ENCODE measurements around the gene L3MBTL1. TPM values are rescaled to one million over a fixed set of nuclear protein-coding genes. Genes with fewer than 3 reads are reported as not detected.

L3MBTL1 gene
- total RNA-seq, 1 experiment from 2014 or later = 8.4 TPM

- Histone ChIP-seq H3K27me3 (replicated peaks; ENCODE audit: control insufficient read depth, insufficient read depth, low read length) (no peaks in the 10 kb centered on the region), H3K4me1 (peaks cover 13% of the 10 kb centered on the region; the same call in 1 of the 2 replicates), H3K9me3 (no peaks in the 10 kb centered on the region), H3K36me3 (ENCODE audit: control insufficient read depth, insufficient read depth, low read length) (no peaks in the 10 kb centered on the region), H3K4me3 (ENCODE audit: low read depth, low read length) (no peak overlapping the region)
- intact Hi-C loops (cut with micrococcal nuclease; ENCODE audit: unreplicated experiment) = no loop called here
- Mint-ChIP-seq H3K4me1 (ENCODE audit: low read depth, unreplicated experiment) (no peaks in the 10 kb centered on the region), H3K9me3 (ENCODE audit: unreplicated experiment) (no peaks in the 10 kb centered on the region), H3K27me3 (ENCODE audit: insufficient read depth, unreplicated experiment) (peaks cover 7% of the 10 kb centered on the region), H3K27ac (ENCODE audit: unreplicated experiment) (no peak overlapping the region), H3K36me3 (ENCODE audit: insufficient read depth, unreplicated experiment) (no peaks in the 10 kb centered on the region), H3K4me3 (ENCODE audit: unreplicated experiment) (no peak overlapping the region)
- no TSS peak for BruUV-seq (replicated peaks)
- CTCF ChIA-PET = no interaction called here
- no peak for DNase-seq
- POLR2A ChIA-PET = interaction anchor here (1.0 kb wide), 1 partner anchor 74 kb away, joined by 10 read pairs; the partner anchor contains the start of gene SRSF6
- TF ChIP-seq CTCF (IDR thresholded peaks at IDR 0.05; ENCODE audit: insufficient read depth in 1 of 2, low read depth in 1 of 2, low read length in 1 of 2, severe bottlenecking in 1 of 2, unreplicated experiment in 1 of 2) = no peak
These were observed 23.6 kb downstream of the L3MBTL1 start for GRCh38 chr20:43531091-43531443.

- no peaks in the 10 kb centered on the region for H3K9me3 ChIP-seq
- CTCF ChIA-PET = interaction anchor here (0.9 kb wide), 1 partner anchor 963 kb away, joined by 3 read pairs; no protein-coding TSS in a partner anchor
- Mint-ChIP-seq H3K27ac (ENCODE audit: unreplicated experiment) (no peak overlapping the region), H3K4me3 (ENCODE audit: unreplicated experiment) (no peak overlapping the region), H3K9me3 (ENCODE audit: unreplicated experiment) (no peaks in the 10 kb centered on the region), H3K27me3 (ENCODE audit: insufficient read depth, unreplicated experiment) (peaks cover 3% of the 10 kb centered on the region), H3K36me3 (ENCODE audit: insufficient read depth, unreplicated experiment) (no peaks in the 10 kb centered on the region), H3K4me1 (ENCODE audit: low read depth, unreplicated experiment) (no peaks in the 10 kb centered on the region)
- H3K27me3 ChIP-seq (replicated peaks; ENCODE audit: control insufficient read depth, insufficient read depth, low read length) = no peaks in the 10 kb centered on the region
- H3K4me3 ChIP-seq (ENCODE audit: low read depth, low read length) = no peak overlapping the region
- DNase-seq = peak in 1 of 2 experiments; percentile 35
- no peak for TF ChIP-seq CTCF (IDR thresholded peaks at IDR 0.05; ENCODE audit: insufficient read depth in 1 of 2, low read depth in 1 of 2, low read length in 1 of 2, severe bottlenecking in 1 of 2, unreplicated experiment in 1 of 2)
- intact Hi-C loops (cut with micrococcal nuclease; ENCODE audit: unreplicated experiment) = no loop called here
- POLR2A ChIA-PET = no interaction called here
- H3K4me1 ChIP-seq = peaks cover 13% of the 10 kb centered on the region; the same call in 1 of the 2 replicates
- H3K36me3 ChIP-seq (ENCODE audit: control insufficient read depth, insufficient read depth, low read length) = no peaks in the 10 kb centered on the region
- no TSS peak for BruUV-seq (replicated peaks)
These were observed 25.0 kb downstream of the L3MBTL1 start for GRCh38 chr20:43532416-43533055.

GRCh38 chr20:43533060-43533459, 25.6 kb downstream of the L3MBTL1 start:
- no peaks in the 10 kb centered on the region for H3K36me3 ChIP-seq (ENCODE audit: control insufficient read depth, insufficient read depth, low read length)
- no peaks in the 10 kb centered on the region for H3K36me3 Mint-ChIP-seq (ENCODE audit: insufficient read depth, unreplicated experiment)
- H3K9me3 Mint-ChIP-seq (ENCODE audit: unreplicated experiment) = no peaks in the 10 kb centered on the region
- intact Hi-C loops (cut with micrococcal nuclease; ENCODE audit: unreplicated experiment) = no loop called here
- no TSS peak for BruUV-seq (replicated peaks)
- no peak for TF ChIP-seq CTCF (IDR thresholded peaks at IDR 0.05; ENCODE audit: insufficient read depth in 1 of 2, low read depth in 1 of 2, low read length in 1 of 2, severe bottlenecking in 1 of 2, unreplicated experiment in 1 of 2)
- H3K4me1 ChIP-seq = peaks cover 13% of the 10 kb centered on the region; the same call in 1 of the 2 replicates
- ChIA-PET CTCF (interaction anchor here (0.9 kb wide), 1 partner anchor 963 kb away, joined by 3 read pairs; no protein-coding TSS in a partner anchor), POLR2A (no interaction called here)
- peak in 1 of 2 experiments; percentile 38 for DNase-seq
- no peak overlapping the region for H3K4me3 Mint-ChIP-seq (ENCODE audit: unreplicated experiment)
- H3K4me3 ChIP-seq (ENCODE audit: low read depth, low read length) = no peak overlapping the region
- no peak overlapping the region for H3K27ac Mint-ChIP-seq (ENCODE audit: unreplicated experiment)
- no peaks in the 10 kb centered on the region for H3K9me3 ChIP-seq
- no peaks in the 10 kb centered on the region for H3K27me3 ChIP-seq (replicated peaks; ENCODE audit: control insufficient read depth, insufficient read depth, low read length)
- no peaks in the 10 kb centered on the region for H3K4me1 Mint-ChIP-seq (ENCODE audit: low read depth, unreplicated experiment)
- peaks cover 2% of the 10 kb centered on the region for H3K27me3 Mint-ChIP-seq (ENCODE audit: insufficient read depth, unreplicated experiment)

All from Caco-2 (cell line).